ENCODE measurements around the gene PANX2. TPM values are rescaled to one million over a fixed set of nuclear protein-coding genes. Genes with fewer than 3 reads are reported as not detected.

The PANX2 gene
- total RNA-seq, 1 experiment from 2014 or later, result 0.77 TPM

- BruUV-seq (replicated peaks), result no TSS peak
- intact Hi-C loops (cut with micrococcal nuclease), result no loop called here
- DNase-seq (ENCODE audit: unreplicated experiment), result no peak
- TF ChIP-seq CTCF (IDR thresholded peaks at IDR 0.05; ENCODE audit: unreplicated experiment), result no peak
- Mint-ChIP-seq H3K27me3 (ENCODE audit: insufficient read depth, unreplicated experiment) (no peaks in the 10 kb centered on the region), H3K4me1 (ENCODE audit: insufficient read depth, unreplicated experiment) (peaks cover 11% of the 10 kb centered on the region), H3K36me3 (ENCODE audit: insufficient read depth, unreplicated experiment) (no peaks in the 10 kb centered on the region), H3K9me3 (ENCODE audit: unreplicated experiment) (no peaks in the 10 kb centered on the region), H3K4me3 (ENCODE audit: unreplicated experiment) (no peak overlapping the region), H3K27ac (ENCODE audit: low read depth, unreplicated experiment) (no peak overlapping the region)
- ChIA-PET CTCF (interaction anchor here (0.7 kb wide), 1 partner anchor 12 kb away, joined by 5 read pairs; no protein-coding TSS in a partner anchor), POLR2A (no interaction called here)
Measured at GRCh38 chr22:50160947-50161346, 9.6 kb upstream of the PANX2 start.

- ChIA-PET CTCF (interaction anchor here (0.7 kb wide), 1 partner anchor 12 kb away, joined by 5 read pairs; no protein-coding TSS in a partner anchor), POLR2A (no interaction called here)
- no peak for DNase-seq (ENCODE audit: unreplicated experiment)
- BruUV-seq (replicated peaks), result no TSS peak
- Mint-ChIP-seq H3K9me3 (ENCODE audit: unreplicated experiment) (no peaks in the 10 kb centered on the region), H3K4me3 (ENCODE audit: unreplicated experiment) (no peak overlapping the region), H3K27ac (ENCODE audit: low read depth, unreplicated experiment) (no peak overlapping the region), H3K27me3 (ENCODE audit: insufficient read depth, unreplicated experiment) (no peaks in the 10 kb centered on the region), H3K36me3 (ENCODE audit: insufficient read depth, unreplicated experiment) (no peaks in the 10 kb centered on the region), H3K4me1 (ENCODE audit: insufficient read depth, unreplicated experiment) (peaks cover 11% of the 10 kb centered on the region)
- no peak for TF ChIP-seq CTCF (IDR thresholded peaks at IDR 0.05; ENCODE audit: unreplicated experiment)
- intact Hi-C loops (cut with micrococcal nuclease), result no loop called here
Measured at GRCh38 chr22:50161508-50162390, 8.8 kb upstream of the PANX2 start.

GRCh38 chr22:50162391-50162956 is 8.1 kb upstream of the PANX2 start:
- no peaks in the 10 kb centered on the region for H3K27me3 Mint-ChIP-seq (ENCODE audit: insufficient read depth, unreplicated experiment)
- BruUV-seq (replicated peaks), result no TSS peak
- H3K27ac Mint-ChIP-seq (ENCODE audit: low read depth, unreplicated experiment), result no peak overlapping the region
- no peak overlapping the region for H3K4me3 Mint-ChIP-seq (ENCODE audit: unreplicated experiment)
- H3K4me1 Mint-ChIP-seq (ENCODE audit: insufficient read depth, unreplicated experiment), result peaks cover 11% of the 10 kb centered on the region
- H3K9me3 Mint-ChIP-seq (ENCODE audit: unreplicated experiment), result no peaks in the 10 kb centered on the region
- no peaks in the 10 kb centered on the region for H3K36me3 Mint-ChIP-seq (ENCODE audit: insufficient read depth, unreplicated experiment)
- DNase-seq (ENCODE audit: unreplicated experiment), result no peak
- TF ChIP-seq CTCF (IDR thresholded peaks at IDR 0.05; ENCODE audit: unreplicated experiment), result no peak
- ChIA-PET CTCF (interaction anchor here (0.7 kb wide), 1 partner anchor 258 kb away, joined by 3 read pairs; no protein-coding TSS in a partner anchor), POLR2A (no interaction called here)
- intact Hi-C loops (cut with micrococcal nuclease), result no loop called here

GRCh38 chr22:50165436-50166123 is 5.0 kb upstream of the PANX2 start:
- POLR2A ChIA-PET, result no interaction called here
- CTCF ChIA-PET, result interaction anchor here (0.7 kb wide), 1 partner anchor 19 kb away, joined by 3 read pairs; no protein-coding TSS in a partner anchor
- no TSS peak for BruUV-seq (replicated peaks)
- no peak overlapping the region for H3K27ac Mint-ChIP-seq (ENCODE audit: low read depth, unreplicated experiment)
- H3K9me3 Mint-ChIP-seq (ENCODE audit: unreplicated experiment), result no peaks in the 10 kb centered on the region
- no peaks in the 10 kb centered on the region for H3K4me1 Mint-ChIP-seq (ENCODE audit: insufficient read depth, unreplicated experiment)
- no peaks in the 10 kb centered on the region for H3K36me3 Mint-ChIP-seq (ENCODE audit: insufficient read depth, unreplicated experiment)
- no peak overlapping the region for H3K4me3 Mint-ChIP-seq (ENCODE audit: unreplicated experiment)
- H3K27me3 Mint-ChIP-seq (ENCODE audit: insufficient read depth, unreplicated experiment), result peaks cover 18% of the 10 kb centered on the region
- no peak for DNase-seq (ENCODE audit: unreplicated experiment)
- TF ChIP-seq CTCF (IDR thresholded peaks at IDR 0.05; ENCODE audit: unreplicated experiment), result no peak
- intact Hi-C loops (cut with micrococcal nuclease), result no loop called here

All from MCF 10A (cell line).